HepG2 (cell line): ENCODE results near the gene DIRAS1. TPM values are rescaled to one million over a fixed set of nuclear protein-coding genes. Genes with fewer than 3 reads are reported as not detected.
A peak's percentile ranks its signal among the peaks of the same experiment; 100 is the strongest.

Source experiments
- ATAC-seq: fragments of 200-7000 bp; cut with Tn5 transposase; 3 replicates; pipeline ENCODE4 v1.9.1; 2020; ENCODE audit warnings: mild to moderate bottlenecking, moderate library complexity
- BruUV-seq: library from RNA; stranded (reverse); fragments of 400-500 nt; replicated peaks from 2 replicates; lab custom pipeline; 2021; lab: Mats Ljungman, UMichigan
- CTCF ChIA-PET: fragments of 300-600 bp; formaldehyde crosslinking; extraction: SDS; loops from one replicate; lab custom pipeline; 2021; ENCODE audit warnings: low total read pairs, inconsistent platforms, low intra/inter-chr PET ratio; lab: Yijun Ruan, JAX
- POLR2A ChIA-PET: fragments of 350-600 bp; sonication (Branson Sonifier 250); formaldehyde crosslinking; loops from one replicate; lab custom pipeline; 2020; ENCODE audit warnings: antibody characterized with exemption, inconsistent platforms; lab: Yijun Ruan, JAX
- DNase-seq: peaks from one replicate; pipeline ENCODE4 v3.0.0-alpha.2; 2015; ENCODE audit warnings: low spot score
- FAIRE-seq: peaks from 3 replicates; lab custom pipeline; 2011; peaks lifted over from hg19 to GRCh38; lab: Jason Lieb, UNC
- H2AFZ ChIP-seq: one replicate; pipeline ENCODE4 v1.6.1; 2011; ENCODE audit warnings: low read length, inconsistent platforms
- H3K27ac ChIP-seq: fragments of 300-600 bp; 3 replicates; pipeline ENCODE4 v1.8.0; 2011; ENCODE audit warnings: mixed run types, mild to moderate bottlenecking, mixed read lengths, low read length, inconsistent platforms; ENCODE audit not compliant: insufficient read depth; ENCODE audit errors: extremely low read length
- H3K27me3 ChIP-seq, 2 experiments: fragments of 200-600 bp in 1 of 2; 2 replicates in 1 of 2; 3 replicates in 1 of 2; pipeline versions ENCODE4 v1.6.0 to v1.8.0; 2011; ENCODE audit warnings: low read length in 2 of 2, mild to moderate bottlenecking in 2 of 2, moderate library complexity in 2 of 2, inconsistent platforms in 1 of 2; ENCODE audit not compliant: insufficient read depth in 2 of 2, control insufficient read depth in 1 of 2
- H3K36me3 ChIP-seq, 2 experiments: fragments of 200-600 bp in 1 of 2; replicated peaks in 1 of 2; 2 replicates in 1 of 2; 3 replicates in 1 of 2; pipeline versions ENCODE4 v1.5.1 to v1.8.0; 2011; ENCODE audit warnings: low read length in 2 of 2, inconsistent platforms in 1 of 2; ENCODE audit not compliant: insufficient read depth in 2 of 2, control insufficient read depth in 1 of 2
- H3K4me1 ChIP-seq: 2 replicates; pipeline ENCODE4 v1.5.1; 2012; ENCODE audit warnings: low read length, inconsistent platforms; ENCODE audit not compliant: insufficient read depth
- H3K4me2 ChIP-seq: 2 replicates; pipeline ENCODE4 v1.6.0; 2011; ENCODE audit warnings: low read depth, low read length, inconsistent platforms
- H3K4me3 ChIP-seq, 3 experiments: fragments of 200-600 bp in 1 of 3; sonication (generic), shearing (Covaris generic) in 1 of 3; replicated peaks in 1 of 3; 2 replicates each; pipeline ENCODE4 v1.5.1; 2011 to 2016; ENCODE audit warnings: low read length in 3 of 3, inconsistent platforms in 2 of 3, low read depth in 2 of 3, mild to moderate bottlenecking in 2 of 3, control low read depth in 1 of 3, mixed read lengths in 1 of 3; ENCODE audit not compliant: insufficient read depth in 1 of 3
- H3K79me2 ChIP-seq: one replicate; pipeline ENCODE4 v1.6.1; 2011; ENCODE audit warnings: low read length, inconsistent platforms; ENCODE audit not compliant: insufficient read depth
- H3K9ac ChIP-seq: 2 replicates; pipeline ENCODE4 v1.6.0; 2011; ENCODE audit warnings: mild to moderate bottlenecking, low read depth, low read length, inconsistent platforms; ENCODE audit not compliant: insufficient read depth
- H3K9me3 ChIP-seq: 2 replicates; pipeline ENCODE4 v1.5.1; 2012; ENCODE audit warnings: mild to moderate bottlenecking, low read length
- H4K20me1 ChIP-seq: 2 replicates; pipeline ENCODE4 v1.6.0; 2011; ENCODE audit warnings: inconsistent platforms, mild to moderate bottlenecking, low read length, moderate library complexity; ENCODE audit not compliant: insufficient read depth
- CBX1 ChIP-seq: IDR thresholded peaks from one replicate; pipeline ENCODE4 v1.6.1; 2016; ENCODE audit warnings: antibody characterized with exemption, low read depth
- CBX5 ChIP-seq: sonication (generic); formaldehyde crosslinking; IDR thresholded peaks from 2 replicates; pipeline ENCODE4 v1.4.0; 2020; ENCODE audit warnings: missing genetic modification reagents, borderline replicate concordance
- GATAD2A ChIP-seq: IDR thresholded peaks from 2 replicates; pipeline ENCODE4 v1.6.1; 2016
- MTA1 ChIP-seq: sonication (generic); formaldehyde crosslinking; IDR thresholded peaks from 2 replicates; pipeline ENCODE4 v1.4.0; 2020; ENCODE audit warnings: missing genetic modification reagents, mild to moderate bottlenecking, borderline replicate concordance
- PHF21A ChIP-seq: sonication (generic); formaldehyde crosslinking; IDR thresholded peaks from 2 replicates; pipeline ENCODE4 v1.5.0; 2020; ENCODE audit warnings: mild to moderate bottlenecking, missing genetic modification reagents
- SMAD3 ChIP-seq: sonication (generic); formaldehyde crosslinking; IDR thresholded peaks from 2 replicates; pipeline ENCODE4 v1.4.0; 2020; ENCODE audit warnings: missing genetic modification reagents
- SNAPC4 ChIP-seq: sonication (generic); formaldehyde crosslinking; IDR thresholded peaks from 2 replicates; pipeline ENCODE4 v1.4.0; 2020; ENCODE audit warnings: mild to moderate bottlenecking, missing genetic modification reagents
- ZFP36L1 ChIP-seq: sonication (generic); formaldehyde crosslinking; IDR thresholded peaks from 2 replicates; pipeline ENCODE4 v1.8.0; 2022; ENCODE audit warnings: mild to moderate bottlenecking, missing genetic modification reagents, moderate library complexity
- ZNF609 ChIP-seq: sonication (generic); formaldehyde crosslinking; IDR thresholded peaks from 2 replicates; pipeline ENCODE4 v1.4.0; 2020; ENCODE audit warnings: mild to moderate bottlenecking, missing genetic modification reagents, borderline replicate concordance
- ZNF691 ChIP-seq: sonication (generic); formaldehyde crosslinking; IDR thresholded peaks from 2 replicates; pipeline ENCODE4 v1.4.0; 2020; ENCODE audit warnings: missing genetic modification reagents, low read depth, mild to moderate bottlenecking, borderline replicate concordance
- ZNF737 ChIP-seq: sonication (generic); formaldehyde crosslinking; IDR thresholded peaks from 2 replicates; pipeline ENCODE4 v1.5.0; 2020; ENCODE audit warnings: missing genetic modification reagents, mild to moderate bottlenecking, borderline replicate concordance
- WGBS: methylation state at CpG from one replicate; pipeline ENCODE4 v1.1.6; 2017; ENCODE audit warnings: low lambda C conversion rate; 5-methylcytosine and 5-hydroxymethylcytosine counted together
- in situ Hi-C: cut with HindIII; loops from 2 replicates; pipeline ENCODE4 v1.10.0; 2017; ENCODE audit warnings: low pct_unique_long_range_greater_than_20kb; ENCODE audit not compliant: extremely low pct_ligation_motif_present
- intact Hi-C: fragments of 100-400 bp; cut with micrococcal nuclease; formaldehyde crosslinking; loops from one replicate; pipeline ENCODE4 v1.10.0; 2022; ENCODE audit not compliant: unreplicated experiment
- polyA plus RNA-seq, 8 experiments: library from polyadenylated mRNA; depleted of rRNA in 3 of 8; stranded (reverse) in 7 of 8; unstranded in 1 of 8; fragments of >200 nt; fragmentation: Illumina TruSeq in 4 of 8; extraction: Trizol in 4 of 8; gene quantifications; 2 replicates each; pipeline versions ENCODE4 v1.2.1 to v1.2.3, GENCODE V29; 2011 to 2016; ENCODE audit warnings: low read depth in 4 of 8, missing spikeins in 1 of 8, mixed read lengths in 1 of 8; ENCODE audit not compliant: insufficient read depth in 1 of 8
- total RNA-seq, 5 experiments: library from RNA; depleted of rRNA; stranded (reverse); fragments of >200 nt; fragmentation: Illumina TruSeq; extraction: Trizol; gene quantifications; 2 replicates each; pipeline ENCODE4 v1.2.3, GENCODE V29; 2016; ENCODE audit warnings: low read depth in 1 of 5
- TF ChIP-seq, protein P1 (sequence below), 2 experiments: fragments of 450-650 bp in 1 of 2; sonication (generic) in 1 of 2; formaldehyde crosslinking; IDR thresholded peaks; 2 replicates each; pipeline versions ENCODE4 v1.5.0 to v1.8.0; 2020 to 2022; ENCODE audit warnings: mild to moderate bottlenecking in 1 of 2, missing genetic modification reagents in 1 of 2

DIRAS1 gene
- total and polyA plus RNA-seq, 2 of the 13 experiments (the other 11 are each of a cell fraction or from before 2014, with no cell fraction given): 0.97 to 1.8 TPM

DNA sequence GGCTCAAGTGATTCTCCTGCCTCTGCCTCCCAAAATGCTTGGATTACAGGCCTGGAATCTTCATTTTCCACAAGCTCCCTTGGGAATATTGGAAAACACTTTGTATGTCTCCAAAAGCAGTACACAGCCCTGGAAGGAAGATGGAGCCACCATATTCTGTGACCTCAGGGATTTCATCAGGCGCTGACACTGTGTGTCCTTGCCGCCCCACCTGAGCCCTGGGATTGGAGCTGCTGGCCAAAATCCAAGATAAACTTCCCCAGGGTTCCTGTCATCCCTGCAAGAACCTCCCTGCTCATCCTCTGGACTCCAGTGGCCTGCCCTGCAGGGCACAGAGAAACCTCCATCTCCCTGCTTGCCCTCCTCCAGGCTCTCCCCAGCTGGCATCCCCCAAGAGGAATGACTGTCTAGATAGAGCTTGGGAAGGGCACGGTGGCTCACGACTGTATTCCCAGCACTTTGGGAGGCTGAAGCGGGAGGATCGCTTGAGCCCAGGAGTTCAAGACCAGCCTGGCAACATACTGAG, 17.4 kb downstream of the DIRAS1 start:
- FAIRE-seq (peak; percentile 34), DNase-seq (peak; percentile 64), ATAC-seq (peak; percentile 60)
- Histone ChIP-seq H3K4me3 (no peak overlapping the region), H4K20me1 (no peaks in the 10 kb centered on the region), H3K36me3 (no peaks in the 10 kb centered on the region), H3K27ac (no peak overlapping the region), H2AFZ (no peak overlapping the region), H3K4me1 (peaks cover 36% of the 10 kb centered on the region), H3K4me2 (0 out of 2 replicates have a peak overlapping the region, but pooled peaks have one; percentile 63), H3K9me3 (no peaks in the 10 kb centered on the region), H3K79me2 (no peaks in the 10 kb centered on the region), H3K9ac (no peak overlapping the region), H3K27me3 (no peaks in the 10 kb centered on the region; a peak in 1 of 5 replicates)
- BruUV-seq: no TSS peak
- 45% methylated on average over 5 of the region's 6 CpGs for WGBS
- CTCF ChIA-PET: no interaction called here
- POLR2A ChIA-PET: interaction anchor here (0.7 to 3.6 kb wide), 3 partner anchors 17 to 75 kb away, joined by 3 to 28 read pairs (median 7); no protein-coding TSS in a partner anchor
- in situ Hi-C loops: no loop called here
- intact Hi-C loops: loop anchor here (5.0 kb wide), 1 partner anchor 604 kb away; no protein-coding TSS in a partner anchor
- no peak for TF ChIP-seq ZNF691
- no peak for TF ChIP-seq MTA1 (CRISPR knock-in tag)
- TF ChIP-seq, protein P1, sequence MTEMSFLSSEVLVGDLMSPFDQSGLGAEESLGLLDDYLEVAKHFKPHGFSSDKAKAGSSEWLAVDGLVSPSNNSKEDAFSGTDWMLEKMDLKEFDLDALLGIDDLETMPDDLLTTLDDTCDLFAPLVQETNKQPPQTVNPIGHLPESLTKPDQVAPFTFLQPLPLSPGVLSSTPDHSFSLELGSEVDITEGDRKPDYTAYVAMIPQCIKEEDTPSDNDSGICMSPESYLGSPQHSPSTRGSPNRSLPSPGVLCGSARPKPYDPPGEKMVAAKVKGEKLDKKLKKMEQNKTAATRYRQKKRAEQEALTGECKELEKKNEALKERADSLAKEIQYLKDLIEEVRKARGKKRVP (CRISPR knock-in tag; IDR thresholded peaks at IDR 0.05): peak in 1 of 2 experiments; percentile 87; a peak in 2 of 4 replicates
- TF ChIP-seq SMAD3: no peak
- TF ChIP-seq ZNF609 (CRISPR knock-in tag): no peak
- TF ChIP-seq PHF21A (CRISPR knock-in tag): peak; percentile 35; the same call in 1 of the 2 replicates
- 0 out of 2 replicates have a peak, but pooled peaks have one; percentile 35 for TF ChIP-seq CBX5
- TF ChIP-seq CBX1: no peak
- TF ChIP-seq SNAPC4 (CRISPR knock-in tag): no peak
- TF ChIP-seq GATAD2A (CRISPR knock-in tag): peak; percentile 43; the same call in 1 of the 2 replicates
- TF ChIP-seq ZNF737 (CRISPR knock-in tag): no peak
- TF ChIP-seq ZFP36L1 (CRISPR knock-in tag): no peak
